Naive thymus-derived CD4-positive, alpha-beta T cell (primary cell): Measurements from ENCODE around the gene CLIC4. TPM values are rescaled to one million over a fixed set of nuclear protein-coding genes. Genes with fewer than 3 reads are reported as not detected.

Experiments
- ATAC-seq: fragments of 150-1000 bp; cut with Tn5 transposase; 2 replicates; pipeline ENCODE4 v1.10.0; 2021; ENCODE audit warnings: mild to moderate bottlenecking, moderate library complexity
- CTCF ChIA-PET: fragments of 350-600 bp; sonication (Branson Sonifier 250); formaldehyde crosslinking; loops from one replicate; lab custom pipeline; 2021; ENCODE audit warnings: antibody characterized with exemption; lab: Charles Lee
- POLR2A ChIA-PET: fragments of 350-600 bp; sonication (Branson Sonifier 250); formaldehyde crosslinking; loops from one replicate; lab custom pipeline; 2021; ENCODE audit warnings: antibody characterized with exemption, inconsistent platforms; lab: Charles Lee
- DNase-seq, 9 donors: peaks; one replicate each; pipeline versions ENCODE4 v3.0.0 to v3.0.0-alpha.2; 2020 to 2022; ENCODE audit warnings: mixed read lengths in 1 of 9
- H3K27ac ChIP-seq: one replicate; pipeline ENCODE4 v1.7.0; 2013; ENCODE audit warnings: mild to moderate bottlenecking, low read depth, low read length, moderate library complexity
- H3K27me3 ChIP-seq, 2 donors: one replicate each; pipeline ENCODE4 v1.7.0; 2013; ENCODE audit warnings: low read length in 2 of 2, mild to moderate bottlenecking in 2 of 2, moderate library complexity in 2 of 2; ENCODE audit not compliant: control insufficient read depth in 2 of 2, insufficient read depth in 2 of 2
- H3K36me3 ChIP-seq, 3 experiments: 1 replicate in 2 of 3; 2 replicates in 1 of 3; pipeline ENCODE4 v1.7.0; 2013; ENCODE audit warnings: low read length in 3 of 3, mild to moderate bottlenecking in 3 of 3, moderate library complexity in 1 of 3; ENCODE audit not compliant: insufficient read depth in 3 of 3, control insufficient read depth in 2 of 3
- H3K4me1 ChIP-seq, 2 donors: one replicate each; pipeline ENCODE4 v1.7.0; 2013; ENCODE audit warnings: low read length in 2 of 2, mild to moderate bottlenecking in 2 of 2, moderate library complexity in 1 of 2; ENCODE audit not compliant: control insufficient read depth in 2 of 2, insufficient read depth in 2 of 2
- H3K4me3 ChIP-seq: 2 replicates; pipeline ENCODE4 v1.7.0; 2013; ENCODE audit warnings: mild to moderate bottlenecking, low read length
- H3K9me3 ChIP-seq, 3 experiments: 1 replicate in 2 of 3; 2 replicates in 1 of 3; pipeline ENCODE4 v1.7.0; 2013; ENCODE audit warnings: low read length in 3 of 3; ENCODE audit not compliant: control insufficient read depth in 2 of 3
- H3K27ac Mint-ChIP-seq, 9 donors: one replicate each; pipeline ENCODE4 v1.8.0; 2020 to 2022; ENCODE audit warnings: mixed read lengths in 9 of 9, mild to moderate bottlenecking in 8 of 9, moderate library complexity in 5 of 9, inconsistent platforms in 2 of 9
- H3K27me3 Mint-ChIP-seq, 5 donors: one replicate each; pipeline ENCODE4 v1.8.0; 2021 to 2022; ENCODE audit warnings: mixed read lengths in 5 of 5, mild to moderate bottlenecking in 1 of 5
- H3K36me3 Mint-ChIP-seq, 5 donors: one replicate each; pipeline ENCODE4 v1.8.0; 2020 to 2022; ENCODE audit warnings: mixed read lengths in 5 of 5, mild to moderate bottlenecking in 3 of 5, inconsistent platforms in 1 of 5
- H3K4me1 Mint-ChIP-seq, 7 donors: one replicate each; pipeline ENCODE4 v1.8.0; 2020 to 2022; ENCODE audit warnings: mixed read lengths in 7 of 7, mild to moderate bottlenecking in 3 of 7, inconsistent platforms in 1 of 7
- H3K4me3 Mint-ChIP-seq, 10 donors: one replicate each; pipeline ENCODE4 v1.8.0; 2020 to 2022; ENCODE audit warnings: mild to moderate bottlenecking in 10 of 10, mixed read lengths in 10 of 10, moderate library complexity in 6 of 10, inconsistent platforms in 2 of 10
- H3K9me3 Mint-ChIP-seq, 11 donors: one replicate each; pipeline ENCODE4 v1.8.0; 2020 to 2022; ENCODE audit warnings: mixed read lengths in 11 of 11, mild to moderate bottlenecking in 4 of 11, inconsistent platforms in 1 of 11, moderate library complexity in 1 of 11
- intact Hi-C, 2 donors: fragments of 100-400 bp; cut with micrococcal nuclease; formaldehyde crosslinking; loops; one replicate each; pipeline ENCODE4 v1.15.1; 2023
- polyA plus RNA-seq, 2 donors: library from polyadenylated mRNA; unstranded; fragments of 300-500 nt; fragmentation: Illumina TruSeq; gene quantifications; one replicate each; pipeline ENCODE4 v1.2.3, GENCODE V29; 2021
- total RNA-seq, 6 experiments: library from RNA in 5 of 6; stranded (reverse) in 5 of 6; gene quantifications; 1 replicate in 5 of 6; 2 replicates in 1 of 6; pipeline ENCODE4 v1.2.3 and lab custom pipeline; 2021 to 2026

CLIC4 gene
- total and polyA plus RNA-seq, 7 experiments from 2014 or later = 0.54 to 16.8 (median 1.7) TPM

DNA sequence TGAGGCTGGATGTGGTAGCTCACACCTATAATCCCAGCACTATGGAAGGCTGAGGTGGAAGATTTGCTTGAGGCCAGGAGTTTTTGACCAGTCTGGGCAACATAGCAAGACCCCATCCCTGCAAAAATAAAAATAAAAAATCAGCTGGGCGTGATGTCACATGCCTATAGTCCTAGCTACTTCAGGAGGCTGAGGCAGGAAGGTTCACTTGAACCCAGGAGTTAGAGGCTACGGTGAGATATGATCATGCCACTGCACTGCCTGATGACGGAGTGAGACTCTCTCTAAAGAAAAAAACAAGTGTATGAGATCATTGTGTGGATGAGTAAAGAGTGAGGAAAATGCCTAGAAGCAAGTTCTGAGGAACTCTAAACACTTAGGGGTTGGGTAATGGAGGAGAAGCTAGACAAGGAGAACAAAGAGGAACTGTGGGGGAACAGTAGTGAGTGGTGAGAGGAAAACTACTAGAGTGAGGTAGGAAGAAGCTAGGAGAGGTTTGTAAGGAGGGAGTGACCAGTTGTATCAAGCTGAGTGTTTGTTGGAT is 17.0 kb downstream of the CLIC4 start:
- no peak overlapping the region for H3K27ac Mint-ChIP-seq
- ATAC-seq = peak; percentile 74
- DNase-seq = no peak
- Histone ChIP-seq H3K27ac (no peak overlapping the region), H3K36me3 (no peaks in the 10 kb centered on the region), H3K9me3 (no peaks in the 10 kb centered on the region), H3K27me3 (no peaks in the 10 kb centered on the region), H3K4me3 (no peak overlapping the region), H3K4me1 (no peaks in the 10 kb centered on the region)
- no peaks in the 10 kb centered on the region for H3K9me3 Mint-ChIP-seq
- ChIA-PET POLR2A (no interaction called here), CTCF (interaction anchor here (0.8 kb wide), 1 partner anchor 9 kb away, joined by 3 read pairs; no protein-coding TSS in a partner anchor)
- no peak overlapping the region for H3K4me3 Mint-ChIP-seq
- H3K36me3 Mint-ChIP-seq = peaks cover 0 to 1% (median 0%) of the 10 kb centered on the region in 5 donors
- intact Hi-C loops = no loop called here
- H3K4me1 Mint-ChIP-seq = no peaks in the 10 kb centered on the region
- H3K27me3 Mint-ChIP-seq = no peaks in the 10 kb centered on the region

- Histone ChIP-seq H3K27ac (no peak overlapping the region), H3K27me3 (no peaks in the 10 kb centered on the region), H3K36me3 (no peaks in the 10 kb centered on the region), H3K9me3 (no peaks in the 10 kb centered on the region), H3K4me3 (no peak overlapping the region), H3K4me1 (no peaks in the 10 kb centered on the region)
- no peak for ATAC-seq
- POLR2A ChIA-PET = interaction anchor here (0.6 kb wide), 1 partner anchor 324 kb away, joined by 4 read pairs; no protein-coding TSS in a partner anchor
- Mint-ChIP-seq H3K27me3 (no peaks in the 10 kb centered on the region), H3K36me3 (peaks cover 0 to 1% (median 0%) of the 10 kb centered on the region in 5 donors), H3K9me3 (no peaks in the 10 kb centered on the region), H3K4me3 (no peak overlapping the region), H3K27ac (no peak overlapping the region), H3K4me1 (no peaks in the 10 kb centered on the region)
- CTCF ChIA-PET = no interaction called here
- intact Hi-C loops = no loop called here
- DNase-seq = no peak
Observed at GRCh38 chr1:24763671-24764070, 18.4 kb downstream of the CLIC4 start.

- no peaks in the 10 kb centered on the region for H3K9me3 ChIP-seq
Observed at GRCh38 chr1:24764439-24764838, 19.2 kb downstream of the CLIC4 start.

DNA sequence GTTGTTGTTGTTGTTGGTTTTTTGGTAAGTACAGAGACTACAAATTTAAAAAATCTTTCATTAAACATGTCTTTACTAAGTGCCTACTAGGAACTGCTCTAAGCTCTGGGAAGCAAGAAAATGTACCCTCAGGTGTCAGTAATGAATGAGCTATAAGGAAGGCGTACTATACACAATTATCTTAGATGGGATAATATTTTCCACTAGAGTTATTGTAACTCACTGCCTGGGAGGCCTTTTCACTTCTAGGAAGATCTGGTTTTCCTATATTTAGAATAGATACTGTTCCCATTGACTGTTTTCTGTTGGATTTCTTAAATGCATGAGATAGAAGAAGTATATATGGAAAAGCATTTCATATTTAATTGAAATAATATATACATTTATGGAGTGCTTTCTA is 19.6 kb downstream of the CLIC4 start:
- H3K9me3 Mint-ChIP-seq = no peaks in the 10 kb centered on the region
- ATAC-seq (no peak), DNase-seq (no peak)
- CTCF ChIA-PET = no interaction called here
- H3K4me3 ChIP-seq = no peak overlapping the region
- H3K27ac ChIP-seq = no peak overlapping the region
- no peaks in the 10 kb centered on the region for H3K27me3 Mint-ChIP-seq
- H3K4me1 Mint-ChIP-seq = peaks cover 0 to 5% (median 0%) of the 10 kb centered on the region in 7 donors
- H3K9me3 ChIP-seq = no peaks in the 10 kb centered on the region
- H3K27me3 ChIP-seq = no peaks in the 10 kb centered on the region
- H3K4me3 Mint-ChIP-seq = no peak overlapping the region
- POLR2A ChIA-PET = no interaction called here
- no peaks in the 10 kb centered on the region for H3K36me3 ChIP-seq
- intact Hi-C loops = no loop called here
- no peaks in the 10 kb centered on the region for H3K36me3 Mint-ChIP-seq
- H3K27ac Mint-ChIP-seq = no peak overlapping the region
- no peaks in the 10 kb centered on the region for H3K4me1 ChIP-seq

More at GRCh38 chr1:24764439-24764838, 19.2 kb downstream of the CLIC4 start:
- no peak overlapping the region for H3K27ac ChIP-seq
- no peaks in the 10 kb centered on the region for H3K36me3 ChIP-seq
- ATAC-seq (no peak), DNase-seq (no peak)
- peaks cover 0 to 3% (median 0%) of the 10 kb centered on the region in 7 donors for H3K4me1 Mint-ChIP-seq
- H3K27me3 Mint-ChIP-seq = no peaks in the 10 kb centered on the region
- no peaks in the 10 kb centered on the region for H3K36me3 Mint-ChIP-seq
- H3K4me3 Mint-ChIP-seq = no peak overlapping the region
- H3K9me3 Mint-ChIP-seq = no peaks in the 10 kb centered on the region
- CTCF ChIA-PET = no interaction called here
- no peak overlapping the region for H3K4me3 ChIP-seq
- intact Hi-C loops = no loop called here
- no peaks in the 10 kb centered on the region for H3K27me3 ChIP-seq
- H3K4me1 ChIP-seq = no peaks in the 10 kb centered on the region
- H3K27ac Mint-ChIP-seq = no peak overlapping the region
- POLR2A ChIA-PET = no interaction called here

DNA sequence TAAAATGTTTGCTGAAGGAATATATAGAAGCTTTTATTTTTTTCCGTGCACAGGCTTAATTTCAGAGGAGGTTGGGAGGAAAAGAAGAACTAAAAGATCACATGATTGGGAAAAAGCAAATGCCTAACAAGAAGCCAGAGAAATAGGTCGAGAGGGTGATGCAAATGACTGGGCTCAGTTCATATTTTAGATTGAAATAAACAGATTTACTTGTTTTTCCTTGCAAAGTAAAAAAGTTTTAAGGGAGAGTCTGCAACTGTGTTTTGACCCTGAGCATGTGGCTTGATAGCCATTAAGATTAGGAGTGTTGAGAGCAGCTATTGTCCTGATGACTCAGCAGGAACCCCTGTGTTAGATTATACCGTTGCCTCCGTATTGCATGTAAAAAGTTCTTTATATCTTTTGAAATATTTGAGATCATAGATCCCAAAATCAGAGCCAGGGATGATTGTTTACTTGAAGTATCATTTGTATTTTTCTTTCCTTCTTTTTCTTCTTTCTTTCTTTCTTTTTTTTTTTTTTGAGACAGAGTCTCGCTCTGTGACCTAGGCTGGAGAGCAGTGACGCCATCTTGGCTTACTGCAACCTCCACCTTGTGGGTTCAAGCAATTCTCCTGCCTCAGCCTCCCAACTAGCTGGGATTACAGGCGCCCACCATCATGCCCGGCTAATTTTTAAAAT is 20.2 kb downstream of the CLIC4 start:
- Mint-ChIP-seq H3K36me3 (no peaks in the 10 kb centered on the region), H3K4me1 (peaks cover 0 to 8% (median 0%) of the 10 kb centered on the region in 7 donors), H3K27ac (no peak overlapping the region), H3K9me3 (no peaks in the 10 kb centered on the region), H3K27me3 (no peaks in the 10 kb centered on the region), H3K4me3 (no peak overlapping the region)
- ChIA-PET CTCF (interaction anchor here (0.6 kb wide), 1 partner anchor 350 kb away, joined by 3 read pairs; no protein-coding TSS in a partner anchor), POLR2A (no interaction called here)
- no peak overlapping the region for H3K27ac ChIP-seq
- DNase-seq (no peak), ATAC-seq (no peak)
- H3K4me3 ChIP-seq = no peak overlapping the region
- no peaks in the 10 kb centered on the region for H3K27me3 ChIP-seq
- no peaks in the 10 kb centered on the region for H3K9me3 ChIP-seq
- H3K36me3 ChIP-seq = no peaks in the 10 kb centered on the region
- H3K4me1 ChIP-seq = no peaks in the 10 kb centered on the region
- intact Hi-C loops = no loop called here

GRCh38 chr1:24767351-24767750 is 22.1 kb downstream of the CLIC4 start:
- POLR2A ChIA-PET = no interaction called here
- Mint-ChIP-seq H3K9me3 (no peaks in the 10 kb centered on the region), H3K27ac (no peak overlapping the region), H3K4me1 (peaks cover 0 to 16% (median 2%) of the 10 kb centered on the region in 7 donors), H3K27me3 (no peaks in the 10 kb centered on the region), H3K36me3 (no peaks in the 10 kb centered on the region), H3K4me3 (no peak overlapping the region)
- ATAC-seq (no peak), DNase-seq (no peak)
- H3K27ac ChIP-seq = no peak overlapping the region
- no peaks in the 10 kb centered on the region for H3K27me3 ChIP-seq
- CTCF ChIA-PET = no interaction called here
- H3K4me1 ChIP-seq = no peaks in the 10 kb centered on the region
- H3K9me3 ChIP-seq = no peaks in the 10 kb centered on the region
- intact Hi-C loops = no loop called here
- no peaks in the 10 kb centered on the region for H3K36me3 ChIP-seq
- no peak overlapping the region for H3K4me3 ChIP-seq
